HepG2 (cell line): ENCODE measurements around the gene CDC42BPG. TPM values are rescaled to one million over a fixed set of nuclear protein-coding genes. Genes with fewer than 3 reads are reported as not detected.
A peak's percentile ranks its signal among the peaks of the same experiment; 100 is the strongest.

Experiments
- ATAC-seq: fragments of 200-7000 bp; cut with Tn5 transposase; 3 replicates; pipeline ENCODE4 v1.9.1; 2020; ENCODE audit warnings: mild to moderate bottlenecking, moderate library complexity
- BruUV-seq: library from RNA; stranded (reverse); fragments of 400-500 nt; replicated peaks from 2 replicates; lab custom pipeline; 2021; lab: Mats Ljungman, UMichigan
- CTCF ChIA-PET: fragments of 300-600 bp; formaldehyde crosslinking; extraction: SDS; loops from one replicate; lab custom pipeline; 2021; ENCODE audit warnings: low total read pairs, inconsistent platforms, low intra/inter-chr PET ratio; lab: Yijun Ruan, JAX
- POLR2A ChIA-PET: fragments of 350-600 bp; sonication (Branson Sonifier 250); formaldehyde crosslinking; loops from one replicate; lab custom pipeline; 2020; ENCODE audit warnings: antibody characterized with exemption, inconsistent platforms; lab: Yijun Ruan, JAX
- DNase-seq: peaks from one replicate; pipeline ENCODE4 v3.0.0-alpha.2; 2015; ENCODE audit warnings: low spot score
- FAIRE-seq: peaks from 3 replicates; lab custom pipeline; 2011; peaks lifted over from hg19 to GRCh38; lab: Jason Lieb, UNC
- H2AFZ ChIP-seq: one replicate; pipeline ENCODE4 v1.6.1; 2011; ENCODE audit warnings: low read length, inconsistent platforms
- H3K27ac ChIP-seq: fragments of 300-600 bp; 3 replicates; pipeline ENCODE4 v1.8.0; 2011; ENCODE audit warnings: mixed run types, mild to moderate bottlenecking, mixed read lengths, low read length, inconsistent platforms; ENCODE audit not compliant: insufficient read depth; ENCODE audit errors: extremely low read length
- H3K27me3 ChIP-seq, 2 experiments: fragments of 200-600 bp in 1 of 2; 2 replicates in 1 of 2; 3 replicates in 1 of 2; pipeline versions ENCODE4 v1.6.0 to v1.8.0; 2011; ENCODE audit warnings: low read length in 2 of 2, mild to moderate bottlenecking in 2 of 2, moderate library complexity in 2 of 2, inconsistent platforms in 1 of 2; ENCODE audit not compliant: insufficient read depth in 2 of 2, control insufficient read depth in 1 of 2
- H3K36me3 ChIP-seq, 2 experiments: fragments of 200-600 bp in 1 of 2; replicated peaks in 1 of 2; 2 replicates in 1 of 2; 3 replicates in 1 of 2; pipeline versions ENCODE4 v1.5.1 to v1.8.0; 2011; ENCODE audit warnings: low read length in 2 of 2, inconsistent platforms in 1 of 2; ENCODE audit not compliant: insufficient read depth in 2 of 2, control insufficient read depth in 1 of 2
- H3K4me1 ChIP-seq: 2 replicates; pipeline ENCODE4 v1.5.1; 2012; ENCODE audit warnings: low read length, inconsistent platforms; ENCODE audit not compliant: insufficient read depth
- H3K4me2 ChIP-seq: 2 replicates; pipeline ENCODE4 v1.6.0; 2011; ENCODE audit warnings: low read depth, low read length, inconsistent platforms
- H3K4me3 ChIP-seq, 3 experiments: fragments of 200-600 bp in 1 of 3; sonication (generic), shearing (Covaris generic) in 1 of 3; replicated peaks in 1 of 3; 2 replicates each; pipeline ENCODE4 v1.5.1; 2011 to 2016; ENCODE audit warnings: low read length in 3 of 3, inconsistent platforms in 2 of 3, low read depth in 2 of 3, mild to moderate bottlenecking in 2 of 3, control low read depth in 1 of 3, mixed read lengths in 1 of 3; ENCODE audit not compliant: insufficient read depth in 1 of 3
- H3K79me2 ChIP-seq: one replicate; pipeline ENCODE4 v1.6.1; 2011; ENCODE audit warnings: low read length, inconsistent platforms; ENCODE audit not compliant: insufficient read depth
- H3K9ac ChIP-seq: 2 replicates; pipeline ENCODE4 v1.6.0; 2011; ENCODE audit warnings: mild to moderate bottlenecking, low read depth, low read length, inconsistent platforms; ENCODE audit not compliant: insufficient read depth
- H3K9me3 ChIP-seq: 2 replicates; pipeline ENCODE4 v1.5.1; 2012; ENCODE audit warnings: mild to moderate bottlenecking, low read length
- H4K20me1 ChIP-seq: 2 replicates; pipeline ENCODE4 v1.6.0; 2011; ENCODE audit warnings: inconsistent platforms, mild to moderate bottlenecking, low read length, moderate library complexity; ENCODE audit not compliant: insufficient read depth
- CTCF ChIP-seq: sonication (generic); formaldehyde crosslinking; IDR thresholded peaks from 2 replicates; pipeline ENCODE4 v1.5.0; 2020; ENCODE audit warnings: mild to moderate bottlenecking, missing genetic modification reagents, moderate library complexity
- HMG20A ChIP-seq: IDR thresholded peaks from 2 replicates; pipeline ENCODE4 v1.6.1; 2016; ENCODE audit warnings: borderline replicate concordance
- HNRNPL ChIP-seq: fragments of 200-400 bp; formaldehyde crosslinking; IDR thresholded peaks from 2 replicates; pipeline ENCODE4 v1.6.1; 2017; ENCODE audit warnings: mild to moderate bottlenecking, low read depth, low read length
- RBM22 ChIP-seq: fragments of 200-400 bp; formaldehyde crosslinking; optimal IDR thresholded peaks from 2 replicates; pipeline ENCODE3; 2017; ENCODE audit warnings: mild to moderate bottlenecking, low read length, moderate library complexity
- WGBS: methylation state at CpG from one replicate; pipeline ENCODE4 v1.1.6; 2017; ENCODE audit warnings: low lambda C conversion rate; 5-methylcytosine and 5-hydroxymethylcytosine counted together
- in situ Hi-C: cut with HindIII; loops from 2 replicates; pipeline ENCODE4 v1.10.0; 2017; ENCODE audit warnings: low pct_unique_long_range_greater_than_20kb; ENCODE audit not compliant: extremely low pct_ligation_motif_present
- intact Hi-C: fragments of 100-400 bp; cut with micrococcal nuclease; formaldehyde crosslinking; loops from one replicate; pipeline ENCODE4 v1.10.0; 2022; ENCODE audit not compliant: unreplicated experiment
- polyA plus RNA-seq, 8 experiments: library from polyadenylated mRNA; depleted of rRNA in 3 of 8; stranded (reverse) in 7 of 8; unstranded in 1 of 8; fragments of >200 nt; fragmentation: Illumina TruSeq in 4 of 8; extraction: Trizol in 4 of 8; gene quantifications; 2 replicates each; pipeline versions ENCODE4 v1.2.1 to v1.2.3, GENCODE V29; 2011 to 2016; ENCODE audit warnings: low read depth in 4 of 8, missing spikeins in 1 of 8, mixed read lengths in 1 of 8; ENCODE audit not compliant: insufficient read depth in 1 of 8
- total RNA-seq, 5 experiments: library from RNA; depleted of rRNA; stranded (reverse); fragments of >200 nt; fragmentation: Illumina TruSeq; extraction: Trizol; gene quantifications; 2 replicates each; pipeline ENCODE4 v1.2.3, GENCODE V29; 2016; ENCODE audit warnings: low read depth in 1 of 5

The CDC42BPG gene
- total and polyA plus RNA-seq, 2 of the 13 experiments (the other 11 are each of a cell fraction or from before 2014, with no cell fraction given): 0.55 to 1.4 TPM

DNA sequence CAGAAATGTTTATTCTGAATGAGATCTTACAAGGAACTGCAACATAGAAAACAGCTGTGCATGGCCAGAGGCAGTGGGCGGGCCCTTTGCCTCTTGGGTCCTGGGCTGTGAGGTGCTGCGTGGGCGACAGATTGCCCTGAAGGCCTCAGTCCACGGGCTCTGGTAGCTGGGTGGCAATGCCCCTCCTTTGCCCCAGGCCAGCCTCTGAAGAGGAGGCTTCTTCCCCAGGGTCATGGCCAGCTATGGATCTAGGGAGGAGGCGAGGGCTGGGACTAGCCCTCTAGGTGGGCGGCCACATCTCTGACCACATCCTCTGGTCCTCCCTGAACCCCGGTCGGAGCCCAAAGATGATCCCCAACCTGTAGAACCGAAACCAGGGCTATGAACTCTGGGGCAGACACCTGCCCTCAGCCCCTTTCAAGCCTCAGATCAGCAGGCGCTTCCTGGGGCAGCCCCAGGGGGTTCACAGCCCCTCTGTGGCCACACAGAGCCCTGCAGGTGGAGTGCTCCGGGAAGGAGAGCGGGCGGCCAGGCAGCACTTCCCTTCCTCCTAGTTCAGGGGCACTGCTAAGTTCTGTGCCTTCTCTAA, 6.6 kb upstream of the CDC42BPG start:
- ChIA-PET CTCF (no interaction called here), POLR2A (interaction anchor here (1.1 to 3.4 kb wide), 4 partner anchors 19 to 37 kb away, joined by 3 to 15 read pairs (median 6); no protein-coding TSS in a partner anchor)
- no peaks in the 10 kb centered on the region for H4K20me1 ChIP-seq
- peak; percentile 27 for ATAC-seq
- H3K4me3 ChIP-seq: no peak overlapping the region
- peaks cover 3 to 6% of the 10 kb centered on the region in 2 experiments; a peak in 3 of 5 replicates for H3K36me3 ChIP-seq
- FAIRE-seq: no peak
- no peaks in the 10 kb centered on the region for H3K27me3 ChIP-seq
- H3K4me2 ChIP-seq: no peak overlapping the region
- no peak overlapping the region for H3K27ac ChIP-seq
- no peaks in the 10 kb centered on the region for H3K79me2 ChIP-seq
- intact Hi-C loops: loop anchor here (1.0 kb wide), 1 partner anchor 19 kb away; no protein-coding TSS in a partner anchor
- WGBS: 53% methylated on average over 5 of the region's 13 CpGs
- in situ Hi-C loops: no loop called here
- no peak for DNase-seq
- H3K9ac ChIP-seq: no peak overlapping the region
- H3K9me3 ChIP-seq: no peaks in the 10 kb centered on the region
- peaks cover 62% of the 10 kb centered on the region for H3K4me1 ChIP-seq
- no TSS peak for BruUV-seq
- no peak overlapping the region for H2AFZ ChIP-seq
- TF ChIP-seq HMG20A (CRISPR knock-in tag) (no peak), HNRNPL (0 out of 2 replicates have a peak, but pooled peaks have one; percentile 55), CTCF (CRISPR knock-in tag) (peak; percentile 27; the same call in 1 of the 2 replicates), RBM22 (peak; percentile 22)
